Tibial nerve (tissue), 4 donors: ENCODE measurements around the gene HAO2.

Source experiments
- CTCF ChIP-seq, 5 experiments: fragments of 200-600 bp in 3 of 5; fragments of 450-650 bp in 2 of 5; sonication (generic) in 3 of 5; IDR thresholded peaks; one replicate each; pipeline ENCODE4 v1.5.1; 2016 to 2019; ENCODE audit warnings: antibody characterized with exemption in 5 of 5, mild to moderate bottlenecking in 3 of 5, moderate library complexity in 2 of 5
- EP300 ChIP-seq, 2 donors: sonication (generic); formaldehyde crosslinking; IDR thresholded peaks; one replicate each; pipeline ENCODE4 v1.6.1; 2017; ENCODE audit warnings: antibody characterized with exemption in 2 of 2, mild to moderate bottlenecking in 1 of 2
- POLR2A ChIP-seq, 2 donors: fragments of 450-650 bp; IDR thresholded peaks; one replicate each; pipeline ENCODE4 v1.6.1; 2017; ENCODE audit warnings: antibody characterized with exemption in 2 of 2, mild to moderate bottlenecking in 2 of 2, moderate library complexity in 2 of 2

GRCh38 chr1:119336848-119337247, 31.7 kb upstream of the HAO2 start:
- TF ChIP-seq CTCF (IDR thresholded peaks at IDR 0.05) (no peak), POLR2A (IDR thresholded peaks at IDR 0.05) (no peak), EP300 (IDR thresholded peaks at IDR 0.05) (no peak)
